Stomach (tissue), 4 donors: ENCODE measurements around the gene PPP2R5C.

ENCODE experiments used
- POLR2A ChIP-seq, 4 donors: fragments of 450-650 bp; IDR thresholded peaks; one replicate each; pipeline ENCODE4 v1.6.1; 2016; ENCODE audit warnings: antibody characterized with exemption in 4 of 4, control low read depth in 2 of 4, mild to moderate bottlenecking in 1 of 4, moderate library complexity in 1 of 4
- TF ChIP-seq, protein P1 (sequence below), 7 experiments: fragments of 450-650 bp in 4 of 7; fragments of 200-600 bp in 3 of 7; sonication (generic) in 3 of 7; IDR thresholded peaks; one replicate each; pipeline ENCODE4 v1.5.1; 2016 to 2019; ENCODE audit warnings: antibody characterized with exemption in 7 of 7, control low read depth in 2 of 7, mild to moderate bottlenecking in 1 of 7

DNA sequence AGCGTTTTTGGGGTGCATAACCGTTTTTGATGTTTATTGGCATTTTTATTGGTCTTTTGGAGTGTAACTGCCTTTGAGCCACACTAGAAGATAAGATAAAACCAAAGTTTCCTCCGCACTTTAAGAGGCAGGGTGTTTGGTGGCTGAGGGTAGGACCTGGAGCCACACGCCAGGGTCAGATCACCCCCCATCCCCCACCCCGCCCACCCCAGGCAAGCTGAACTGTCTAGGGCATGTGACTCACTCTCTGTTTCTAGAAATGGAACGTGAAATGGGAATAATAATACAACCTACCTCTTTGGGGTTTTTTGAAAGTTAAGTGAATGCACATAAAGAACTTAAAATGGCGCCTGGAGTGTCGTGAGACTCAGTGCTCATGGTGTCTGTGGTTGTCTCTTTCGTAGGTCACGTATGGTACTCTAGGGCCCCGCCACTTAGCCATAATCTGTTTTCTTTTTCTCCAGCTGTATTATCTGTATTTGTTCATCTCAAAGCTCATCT lies 56.0 kb downstream of the PPP2R5C start:
- TF ChIP-seq, protein P1, sequence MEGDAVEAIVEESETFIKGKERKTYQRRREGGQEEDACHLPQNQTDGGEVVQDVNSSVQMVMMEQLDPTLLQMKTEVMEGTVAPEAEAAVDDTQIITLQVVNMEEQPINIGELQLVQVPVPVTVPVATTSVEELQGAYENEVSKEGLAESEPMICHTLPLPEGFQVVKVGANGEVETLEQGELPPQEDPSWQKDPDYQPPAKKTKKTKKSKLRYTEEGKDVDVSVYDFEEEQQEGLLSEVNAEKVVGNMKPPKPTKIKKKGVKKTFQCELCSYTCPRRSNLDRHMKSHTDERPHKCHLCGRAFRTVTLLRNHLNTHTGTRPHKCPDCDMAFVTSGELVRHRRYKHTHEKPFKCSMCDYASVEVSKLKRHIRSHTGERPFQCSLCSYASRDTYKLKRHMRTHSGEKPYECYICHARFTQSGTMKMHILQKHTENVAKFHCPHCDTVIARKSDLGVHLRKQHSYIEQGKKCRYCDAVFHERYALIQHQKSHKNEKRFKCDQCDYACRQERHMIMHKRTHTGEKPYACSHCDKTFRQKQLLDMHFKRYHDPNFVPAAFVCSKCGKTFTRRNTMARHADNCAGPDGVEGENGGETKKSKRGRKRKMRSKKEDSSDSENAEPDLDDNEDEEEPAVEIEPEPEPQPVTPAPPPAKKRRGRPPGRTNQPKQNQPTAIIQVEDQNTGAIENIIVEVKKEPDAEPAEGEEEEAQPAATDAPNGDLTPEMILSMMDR (IDR thresholded peaks at IDR 0.05) = no peak
- no peak for TF ChIP-seq POLR2A (IDR thresholded peaks at IDR 0.05)
